Ammon's horn (tissue), 1 donor: ENCODE measurements around the gene RPS4Y2.
A peak's percentile ranks its signal among the peaks of the same experiment; 100 is the strongest.

ENCODE experiments used
- DNase-seq: peaks from one replicate; pipeline ENCODE4 v3.0.0-alpha.2; 2016; ENCODE audit warnings: low spot score

Gene RPS4Y2

DNA sequence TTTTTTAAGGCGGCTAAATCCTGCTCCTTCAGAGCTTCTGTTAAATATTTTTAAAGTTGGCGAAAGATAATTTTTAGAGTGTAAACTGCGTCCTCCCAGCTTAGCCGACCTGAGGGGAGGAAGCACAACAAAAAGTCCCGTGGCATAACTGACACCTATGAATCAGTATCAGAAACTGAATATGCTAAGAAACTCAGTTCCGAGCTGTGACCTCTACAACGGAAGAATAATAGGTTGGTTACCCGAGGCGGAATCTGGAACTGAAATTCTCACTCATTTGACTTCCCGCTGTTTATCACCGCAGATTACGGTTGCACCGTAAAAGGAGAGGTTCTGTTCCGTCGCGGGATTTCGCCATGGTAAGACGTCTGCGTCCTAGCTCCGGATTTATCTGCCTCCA lies at the start of gene RPS4Y2:
RPS4Y2 (plus strand) TSS at position 301 of the 400 bp plus-strand sequence; CDS start at position 357, 56 bp downstream.
- DNase-seq = no peak

- DNase-seq = no peak
Observed at GRCh38 chrY:20714391-20714790, 41.5 kb upstream of the RPS4Y2 start.

DNA sequence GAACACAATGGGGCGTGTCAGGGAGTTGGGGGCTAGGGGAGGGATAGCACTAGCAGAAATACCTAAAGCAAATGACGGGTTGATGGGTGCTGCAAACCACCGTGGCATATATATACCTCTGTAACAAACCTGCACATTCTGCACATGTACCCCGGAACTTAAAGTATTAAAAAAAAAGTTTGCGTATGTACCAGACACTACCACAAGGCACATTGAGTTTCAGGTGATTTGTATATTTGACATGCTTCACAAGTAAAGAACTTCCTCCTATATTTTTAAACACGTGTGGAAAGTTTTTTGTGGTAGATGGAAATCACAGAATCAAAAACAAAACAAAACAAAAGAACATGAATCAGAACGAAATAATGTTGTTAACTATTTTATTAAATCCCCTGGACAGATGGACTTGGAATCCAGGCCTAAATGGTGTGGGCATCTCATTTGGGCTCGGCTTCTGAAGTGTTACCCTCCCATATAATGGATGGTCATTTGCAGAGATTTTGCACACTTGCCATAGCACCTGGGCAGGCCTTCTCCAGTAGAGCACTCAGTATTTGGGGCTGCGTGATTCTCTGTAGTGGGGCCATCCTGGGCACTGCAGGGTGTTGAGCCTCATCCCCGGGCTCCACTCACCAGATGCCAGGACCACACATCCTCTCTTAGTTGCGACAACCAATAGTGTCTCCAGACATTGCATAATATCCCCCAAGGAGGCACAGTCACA lies 29.6 kb upstream of the RPS4Y2 start:
- no peak for DNase-seq

DNA sequence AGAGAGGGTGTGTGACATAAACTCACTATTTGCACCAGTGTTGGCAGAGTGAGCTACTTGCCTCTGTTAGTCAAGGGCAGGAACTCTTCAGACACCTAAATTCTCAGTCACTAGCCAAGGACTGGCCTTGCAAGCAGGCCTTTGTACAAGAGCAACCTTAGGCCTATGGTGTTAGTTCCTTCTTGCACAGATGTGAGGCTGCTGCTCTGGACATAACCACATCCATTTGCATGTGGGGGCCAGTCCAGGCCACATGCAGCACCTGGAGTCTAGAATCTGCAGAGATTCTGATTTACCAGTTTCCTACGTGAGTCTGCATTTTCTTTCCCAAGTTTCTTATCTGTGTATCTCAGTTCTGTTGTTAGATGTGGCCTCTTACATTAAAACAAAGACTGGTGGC lies 20.7 kb upstream of the RPS4Y2 start:
- no peak for DNase-seq

GRCh38 chrY:20739806-20740205 lies 16.1 kb upstream of the RPS4Y2 start:
- DNase-seq = no peak

- peak; percentile 10 for DNase-seq
Observed at GRCh38 chrY:20740609-20741008, 15.3 kb upstream of the RPS4Y2 start.

- no peak for DNase-seq
Observed at GRCh38 chrY:20745060-20745459, 10.8 kb upstream of the RPS4Y2 start.

GRCh38 chrY:20746919-20747318 lies 9.0 kb upstream of the RPS4Y2 start:
- DNase-seq = no peak

DNA sequence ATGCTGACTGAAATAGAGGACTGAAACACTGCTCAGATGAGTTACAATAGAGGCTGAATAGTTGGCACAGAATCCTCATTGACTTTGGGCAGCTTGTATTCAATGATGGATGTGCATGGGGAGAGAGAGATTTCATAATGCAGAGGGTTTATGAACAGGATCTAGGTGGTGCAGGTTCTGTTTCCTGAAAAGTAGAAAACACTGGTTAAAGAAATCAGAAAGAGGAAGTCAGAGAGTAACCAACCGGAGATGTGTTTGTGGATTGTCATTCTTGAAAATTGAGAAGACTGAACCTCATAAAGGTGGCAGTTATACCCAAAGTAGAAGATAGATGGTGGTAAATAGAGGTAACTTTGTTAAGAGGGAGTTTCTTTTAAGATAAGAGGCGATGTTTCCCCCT lies 8.0 kb downstream of the RPS4Y2 start:
- no peak for DNase-seq

DNA sequence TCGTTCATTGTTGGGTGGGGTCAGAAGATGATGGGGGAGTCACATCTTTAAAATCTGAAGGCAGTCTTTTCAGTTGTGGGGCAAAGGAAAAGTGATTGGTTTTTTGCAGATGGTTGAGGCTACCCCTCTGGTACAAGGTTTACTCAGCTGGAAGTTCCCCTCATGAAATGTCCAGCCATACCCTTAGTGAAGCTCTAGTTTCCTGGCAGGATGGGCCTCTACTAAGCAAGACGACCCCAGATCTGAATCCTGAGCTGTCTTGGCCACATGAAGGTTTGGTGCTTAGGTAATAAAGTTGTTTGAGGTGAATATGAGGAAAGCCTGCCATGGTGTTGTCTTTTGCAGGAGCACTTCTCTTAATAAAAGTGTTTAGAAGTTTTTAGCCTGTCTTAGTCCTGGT lies 9.2 kb downstream of the RPS4Y2 start:
- DNase-seq = no peak

DNA sequence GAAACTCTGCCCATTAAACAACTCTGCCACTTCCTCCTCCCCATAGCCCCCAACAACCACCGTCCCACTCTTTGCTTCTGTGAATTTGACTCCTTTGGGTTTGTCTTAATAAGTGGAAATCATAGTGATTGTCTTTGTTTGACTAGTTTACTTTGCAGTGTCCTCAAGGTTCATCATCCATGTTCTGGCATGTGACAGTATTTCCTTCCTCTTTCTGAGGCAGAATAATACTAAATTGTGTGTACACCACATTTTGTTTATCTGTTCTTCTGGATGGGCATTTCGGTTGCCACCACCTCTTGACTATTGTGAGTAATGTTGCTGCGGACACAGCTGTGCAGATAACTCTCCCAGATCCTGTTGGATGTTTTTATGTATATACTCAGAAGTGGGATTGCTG lies 14.8 kb downstream of the RPS4Y2 start:
- no peak for DNase-seq

- no peak for DNase-seq
Observed at GRCh38 chrY:20776104-20776503, 20.2 kb downstream of the RPS4Y2 start.

- no peak for DNase-seq
Observed at GRCh38 chrY:20780104-20780654, 24.3 kb downstream of the RPS4Y2 start.

- no peak for DNase-seq
Observed at GRCh38 chrY:20780776-20781175, 24.9 kb downstream of the RPS4Y2 start.

DNA sequence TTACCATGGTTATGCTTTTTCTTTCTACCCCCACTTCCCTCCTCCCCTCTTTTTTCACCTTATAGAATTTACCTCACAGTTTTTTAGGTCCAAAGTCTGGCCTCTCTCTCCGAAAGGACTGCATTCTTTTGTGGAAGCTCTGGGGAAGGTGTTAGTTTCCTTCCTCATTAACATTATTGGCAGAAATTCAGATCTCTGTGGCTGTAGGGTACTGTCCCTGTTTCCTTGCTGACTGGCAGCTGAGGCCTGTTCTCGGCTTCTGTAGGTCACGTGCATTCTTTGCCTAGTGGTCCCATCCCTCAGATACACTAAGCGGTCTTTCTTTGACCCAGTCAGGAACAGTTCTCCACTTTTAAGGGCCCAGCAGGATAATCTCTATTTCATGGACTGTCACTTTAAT lies 25.5 kb downstream of the RPS4Y2 start:
- no peak for DNase-seq

GRCh38 chrY:20784965-20785364 lies 29.1 kb downstream of the RPS4Y2 start:
- no peak for DNase-seq

DNA sequence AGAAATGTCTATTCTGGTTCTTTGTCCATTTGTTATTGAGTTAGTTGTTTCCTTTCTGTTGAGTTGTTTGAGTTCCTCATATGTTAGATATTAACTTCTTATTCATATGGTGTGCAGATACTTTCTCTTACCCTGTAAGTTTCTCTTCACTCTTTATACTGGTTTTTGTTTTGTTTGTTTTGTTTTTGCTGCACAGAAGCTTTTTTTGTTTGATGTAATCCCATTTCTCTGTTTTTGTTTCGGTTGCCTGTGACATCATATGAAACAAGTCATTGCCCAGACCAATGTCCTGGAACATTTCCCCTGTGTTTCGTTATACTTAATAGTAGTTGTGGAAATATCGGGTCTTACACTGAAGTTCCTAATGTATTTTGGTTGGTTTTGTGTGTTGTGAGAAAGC lies 31.2 kb downstream of the RPS4Y2 start:
- DNase-seq = no peak

GRCh38 chrY:20798351-20799049 lies 42.6 kb downstream of the RPS4Y2 start:
- peak; percentile 1 for DNase-seq

DNA sequence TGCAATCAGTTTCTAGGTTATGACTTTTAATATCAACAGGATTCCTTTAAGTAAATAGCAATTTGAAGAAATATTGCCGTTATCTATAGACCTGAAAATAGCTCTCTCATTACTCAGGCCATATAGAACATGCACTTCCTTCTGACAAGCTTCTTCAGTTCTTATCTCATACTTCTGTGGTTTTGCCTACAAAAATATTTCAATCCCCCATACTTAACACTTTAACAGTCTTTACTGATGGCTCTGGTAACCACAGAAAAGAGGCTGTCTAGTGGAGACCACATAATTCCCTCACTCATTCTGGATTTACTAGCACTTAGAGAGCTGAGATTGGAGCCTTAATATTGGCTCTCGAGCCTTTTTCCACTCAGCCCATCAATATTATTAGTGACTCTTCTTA lies 46.8 kb downstream of the RPS4Y2 start:
- no peak for DNase-seq

DNA sequence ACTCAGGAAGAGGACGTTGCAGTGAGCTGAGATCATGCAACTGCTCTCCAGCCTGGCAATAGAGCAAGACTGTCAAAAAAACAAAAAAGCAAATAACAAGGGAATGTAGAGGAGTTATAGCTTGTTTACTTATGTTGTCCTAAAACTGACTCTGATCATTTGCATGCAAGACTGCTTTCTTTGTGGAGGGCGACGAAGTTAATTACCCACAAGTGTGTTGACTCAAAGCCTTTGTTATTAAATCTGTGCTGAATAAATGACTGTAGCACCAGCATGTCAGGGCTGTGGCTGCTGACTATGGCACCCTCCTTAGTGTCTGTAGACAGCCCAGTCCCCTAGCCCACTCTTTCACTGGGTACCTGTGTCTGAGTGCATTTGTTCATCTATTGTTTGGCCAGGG lies 50.3 kb downstream of the RPS4Y2 start:
- DNase-seq = no peak

DNA sequence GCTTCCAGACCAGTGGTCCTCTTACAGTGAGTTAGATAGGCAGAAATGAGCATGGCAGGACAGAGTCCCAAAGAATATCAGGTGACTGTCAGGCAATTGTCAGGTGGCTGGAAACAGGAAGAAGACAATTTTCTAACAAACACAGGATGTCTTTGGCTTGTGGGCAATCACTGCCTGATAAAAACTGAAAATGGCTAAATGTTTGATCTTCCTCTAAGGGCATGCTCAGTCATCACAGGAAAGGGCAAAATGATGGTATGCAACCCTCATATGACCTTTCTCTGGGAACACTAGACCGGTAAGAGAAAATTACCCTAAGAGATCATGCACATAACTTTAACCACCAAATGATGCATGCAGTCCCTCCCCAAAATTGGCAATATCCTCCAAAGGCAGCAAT lies 57.6 kb downstream of the RPS4Y2 start:
- no peak for DNase-seq

GRCh38 chrY:20814794-20815193 lies 58.9 kb downstream of the RPS4Y2 start:
- DNase-seq = no peak

DNA sequence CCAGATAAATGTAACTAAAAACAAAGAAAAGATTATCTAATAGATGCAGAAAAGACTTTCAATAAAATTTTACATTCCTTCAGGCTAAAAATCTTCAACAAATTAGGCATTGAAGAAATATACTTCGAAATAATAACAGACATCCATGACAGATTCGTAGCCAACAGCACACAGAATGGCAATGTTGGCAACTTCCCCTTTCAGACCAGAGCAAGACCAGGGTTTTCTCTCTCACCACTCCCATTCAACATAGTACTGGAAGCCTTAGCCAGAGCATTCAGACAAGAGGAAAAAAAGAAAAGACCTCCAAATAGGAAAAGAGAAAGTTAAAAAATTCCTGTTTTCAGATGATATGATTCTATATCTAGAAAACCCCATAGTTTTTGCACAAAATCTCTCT lies 61.2 kb downstream of the RPS4Y2 start:
- DNase-seq = no peak
